Liver (tissue), 9 donors: ENCODE results near the gene CDK19. TPM values are rescaled to one million over a fixed set of nuclear protein-coding genes. Genes with fewer than 3 reads are reported as not detected.

Source experiments
- DNase-seq: peaks from one replicate; pipeline ENCODE4 v3.0.0-alpha.2; 2017; ENCODE audit warnings: low spot score
- H3K27ac ChIP-seq, 2 donors: one replicate each; pipeline ENCODE4 v1.7.0; 2013; ENCODE audit warnings: inconsistent platforms in 2 of 2, low read length in 2 of 2, control low read depth in 1 of 2, low read depth in 1 of 2, mild to moderate bottlenecking in 1 of 2
- H3K27me3 ChIP-seq, 4 donors: one replicate each; pipeline versions ENCODE4 v1.6.1 to v1.7.0; 2013; ENCODE audit warnings: low read length in 3 of 4, inconsistent platforms in 1 of 4, mild to moderate bottlenecking in 1 of 4, moderate library complexity in 1 of 4; ENCODE audit not compliant: control insufficient read depth in 4 of 4, insufficient read depth in 4 of 4
- H3K36me3 ChIP-seq, 4 donors: one replicate each; pipeline versions ENCODE4 v1.6.1 to v1.7.0; 2013; ENCODE audit warnings: low read length in 3 of 4, mild to moderate bottlenecking in 3 of 4, low read depth in 1 of 4, moderate library complexity in 1 of 4; ENCODE audit not compliant: control insufficient read depth in 4 of 4, insufficient read depth in 3 of 4
- H3K4me1 ChIP-seq, 4 donors: one replicate each; pipeline versions ENCODE4 v1.6.1 to v1.7.0; 2013; ENCODE audit warnings: low read length in 3 of 4, mild to moderate bottlenecking in 3 of 4, moderate library complexity in 1 of 4; ENCODE audit not compliant: control insufficient read depth in 4 of 4, insufficient read depth in 4 of 4
- H3K4me3 ChIP-seq, 3 donors: one replicate each; pipeline versions ENCODE4 v1.6.1 to v1.7.0; 2013; ENCODE audit warnings: low read length in 3 of 3, control low read depth in 1 of 3, low read depth in 1 of 3, mild to moderate bottlenecking in 1 of 3
- H3K9ac ChIP-seq, 2 donors: one replicate each; pipeline ENCODE4 v1.7.0; 2013; ENCODE audit warnings: low read length in 2 of 2, mild to moderate bottlenecking in 2 of 2, moderate library complexity in 2 of 2, control low read depth in 1 of 2, low read depth in 1 of 2
- H3K9me3 ChIP-seq, 4 donors: one replicate each; pipeline versions ENCODE4 v1.6.1 to v1.7.0; 2013; ENCODE audit warnings: low read length in 3 of 4; ENCODE audit not compliant: control insufficient read depth in 4 of 4
- EGR1 ChIP-seq, 2 donors: IDR thresholded peaks; 2 replicates each; pipeline ENCODE4 v1.6.1; 2016 to 2018; ENCODE audit warnings: antibody characterized with exemption in 2 of 2, low read depth in 2 of 2
- FOXA2 ChIP-seq: IDR thresholded peaks from 2 replicates; pipeline ENCODE4 v1.6.1; 2016; ENCODE audit warnings: antibody characterized with exemption
- GABPA ChIP-seq, 2 donors: IDR thresholded peaks in 1 of 2; conservative IDR thresholded peaks in 1 of 2; 2 replicates each; pipeline ENCODE4 v1.6.1; 2016; ENCODE audit warnings: antibody characterized with exemption in 2 of 2, mild to moderate bottlenecking in 1 of 2, moderate library complexity in 1 of 2
- HNF4A ChIP-seq, 2 donors: conservative IDR thresholded peaks; 2 replicates each; pipeline ENCODE4 v1.6.1; 2016; ENCODE audit warnings: antibody characterized with exemption in 2 of 2, mild to moderate bottlenecking in 2 of 2
- HNF4G ChIP-seq: IDR thresholded peaks from 2 replicates; pipeline ENCODE4 v1.6.1; 2016; ENCODE audit warnings: antibody characterized with exemption
- JUND ChIP-seq, 2 donors: IDR thresholded peaks; 2 replicates each; pipeline ENCODE4 v1.6.1; 2016; ENCODE audit warnings: antibody characterized with exemption in 2 of 2
- NR2F2 ChIP-seq: IDR thresholded peaks from 2 replicates; pipeline ENCODE4 v1.6.1; 2016; ENCODE audit warnings: antibody characterized with exemption
- RAD21 ChIP-seq, 2 donors: IDR thresholded peaks; 2 replicates each; pipeline ENCODE4 v1.6.1; 2016; ENCODE audit warnings: antibody characterized with exemption in 2 of 2, mild to moderate bottlenecking in 2 of 2
- REST ChIP-seq: IDR thresholded peaks from 2 replicates; pipeline ENCODE4 v1.6.1; 2016; ENCODE audit warnings: antibody characterized with exemption, mild to moderate bottlenecking
- RXRA ChIP-seq, 2 donors: IDR thresholded peaks; 2 replicates each; pipeline ENCODE4 v1.6.1; 2017 to 2018; ENCODE audit warnings: antibody characterized with exemption in 2 of 2, mild to moderate bottlenecking in 1 of 2
- SP1 ChIP-seq: IDR thresholded peaks from 2 replicates; pipeline ENCODE4 v1.6.1; 2018; ENCODE audit warnings: antibody characterized with exemption, mild to moderate bottlenecking
- YY1 ChIP-seq: IDR thresholded peaks from 2 replicates; pipeline ENCODE4 v1.6.1; 2016; ENCODE audit warnings: antibody characterized with exemption, mild to moderate bottlenecking
- WGBS: extraction: QIAGEN DNeasy Blood & Tissue Kit; methylation state at CpG from one replicate; pipeline ENCODE4 v1.1.7; 2013; 5-methylcytosine and 5-hydroxymethylcytosine counted together
- polyA plus RNA-seq, 2 donors: library from polyadenylated mRNA; stranded (reverse) in 1 of 2; unstranded in 1 of 2; fragments of 200-250 nt in 1 of 2; fragments of >200 nt in 1 of 2; fragmentation: Nextera tagmentation in 1 of 2; extraction: Ambion mirVana in 1 of 2; gene quantifications; one replicate each; pipeline versions ENCODE4 v1.2.1 to v1.2.3, GENCODE V29; 2013 to 2015
- total RNA-seq, 2 donors: library from RNA; depleted of rRNA; stranded (reverse); fragments of >200 nt; gene quantifications; one replicate each; pipeline ENCODE4 v1.2.3, GENCODE V29; 2014
- TF ChIP-seq, protein P1 (sequence below): IDR thresholded peaks from 2 replicates; pipeline ENCODE4 v1.6.1; 2016; ENCODE audit warnings: antibody characterized with exemption
- TF ChIP-seq, protein P2 (sequence below): IDR thresholded peaks from 2 replicates; pipeline ENCODE4 v1.6.1; 2016; ENCODE audit warnings: antibody characterized with exemption
- TF ChIP-seq, protein P3 (sequence below): fragments of 150-350 bp; IDR thresholded peaks from 2 replicates; pipeline ENCODE4 v1.5.1; 2017; ENCODE audit warnings: improper control_type of control experiment, low read depth, low read length; ENCODE audit not compliant: missing input control
- donor health status: healthy.
- donor health status: healthy.
- donor health status: healthy.
- donor health status: healthy.
- donor health status: healthy.

The CDK19 gene
- total and polyA plus RNA-seq, 4 donors = 1.8 to 7.6 (median 3.9) TPM

GRCh38 chr6:110626442-110626841 is 188.8 kb downstream of the CDK19 start:
- H3K4me3 ChIP-seq = no peak overlapping the region
- H3K9ac ChIP-seq = no peak overlapping the region
- DNase-seq = no peak
- peaks cover 2 to 17% (median 8%) of the 10 kb centered on the region in 4 donors for H3K36me3 ChIP-seq
- no peaks in the 10 kb centered on the region for H3K27me3 ChIP-seq
- no peaks in the 10 kb centered on the region for H3K4me1 ChIP-seq
- TF ChIP-seq GABPA (IDR thresholded peaks at IDR 0.05 in 1 of 2, conservative IDR thresholded peaks at IDR 0.05 in 1 of 2) = no peak
- no peak for TF ChIP-seq FOXA2
- TF ChIP-seq HNF4A (conservative IDR thresholded peaks at IDR 0.05) = no peak
- no peak for TF ChIP-seq RAD21 (IDR thresholded peaks at IDR 0.05)
- TF ChIP-seq, protein P1, sequence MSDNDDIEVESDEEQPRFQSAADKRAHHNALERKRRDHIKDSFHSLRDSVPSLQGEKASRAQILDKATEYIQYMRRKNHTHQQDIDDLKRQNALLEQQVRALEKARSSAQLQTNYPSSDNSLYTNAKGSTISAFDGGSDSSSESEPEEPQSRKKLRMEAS = no peak
- TF ChIP-seq JUND (IDR thresholded peaks at IDR 0.05) = no peak
- TF ChIP-seq EGR1 (IDR thresholded peaks at IDR 0.05; ENCODE audit: low read depth in 2 of 2) = no peak
- TF ChIP-seq YY1 = no peak
- TF ChIP-seq RXRA (IDR thresholded peaks at IDR 0.05) = no peak
- no peak for TF ChIP-seq REST
- TF ChIP-seq, protein P2, sequence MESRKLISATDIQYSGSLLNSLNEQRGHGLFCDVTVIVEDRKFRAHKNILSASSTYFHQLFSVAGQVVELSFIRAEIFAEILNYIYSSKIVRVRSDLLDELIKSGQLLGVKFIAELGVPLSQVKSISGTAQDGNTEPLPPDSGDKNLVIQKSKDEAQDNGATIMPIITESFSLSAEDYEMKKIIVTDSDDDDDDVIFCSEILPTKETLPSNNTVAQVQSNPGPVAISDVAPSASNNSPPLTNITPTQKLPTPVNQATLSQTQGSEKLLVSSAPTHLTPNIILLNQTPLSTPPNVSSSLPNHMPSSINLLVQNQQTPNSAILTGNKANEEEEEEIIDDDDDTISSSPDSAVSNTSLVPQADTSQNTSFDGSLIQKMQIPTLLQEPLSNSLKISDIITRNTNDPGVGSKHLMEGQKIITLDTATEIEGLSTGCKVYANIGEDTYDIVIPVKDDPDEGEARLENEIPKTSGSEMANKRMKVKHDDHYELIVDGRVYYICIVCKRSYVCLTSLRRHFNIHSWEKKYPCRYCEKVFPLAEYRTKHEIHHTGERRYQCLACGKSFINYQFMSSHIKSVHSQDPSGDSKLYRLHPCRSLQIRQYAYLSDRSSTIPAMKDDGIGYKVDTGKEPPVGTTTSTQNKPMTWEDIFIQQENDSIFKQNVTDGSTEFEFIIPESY = no peak
- TF ChIP-seq, protein P3, sequence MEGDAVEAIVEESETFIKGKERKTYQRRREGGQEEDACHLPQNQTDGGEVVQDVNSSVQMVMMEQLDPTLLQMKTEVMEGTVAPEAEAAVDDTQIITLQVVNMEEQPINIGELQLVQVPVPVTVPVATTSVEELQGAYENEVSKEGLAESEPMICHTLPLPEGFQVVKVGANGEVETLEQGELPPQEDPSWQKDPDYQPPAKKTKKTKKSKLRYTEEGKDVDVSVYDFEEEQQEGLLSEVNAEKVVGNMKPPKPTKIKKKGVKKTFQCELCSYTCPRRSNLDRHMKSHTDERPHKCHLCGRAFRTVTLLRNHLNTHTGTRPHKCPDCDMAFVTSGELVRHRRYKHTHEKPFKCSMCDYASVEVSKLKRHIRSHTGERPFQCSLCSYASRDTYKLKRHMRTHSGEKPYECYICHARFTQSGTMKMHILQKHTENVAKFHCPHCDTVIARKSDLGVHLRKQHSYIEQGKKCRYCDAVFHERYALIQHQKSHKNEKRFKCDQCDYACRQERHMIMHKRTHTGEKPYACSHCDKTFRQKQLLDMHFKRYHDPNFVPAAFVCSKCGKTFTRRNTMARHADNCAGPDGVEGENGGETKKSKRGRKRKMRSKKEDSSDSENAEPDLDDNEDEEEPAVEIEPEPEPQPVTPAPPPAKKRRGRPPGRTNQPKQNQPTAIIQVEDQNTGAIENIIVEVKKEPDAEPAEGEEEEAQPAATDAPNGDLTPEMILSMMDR = no peak
- no peak for TF ChIP-seq NR2F2
- no peaks in the 10 kb centered on the region for H3K9me3 ChIP-seq
- whole genome bisulfite sequencing = 95% methylated on average over 1 of the region's 1 CpG
- no peak overlapping the region for H3K27ac ChIP-seq

DNA sequence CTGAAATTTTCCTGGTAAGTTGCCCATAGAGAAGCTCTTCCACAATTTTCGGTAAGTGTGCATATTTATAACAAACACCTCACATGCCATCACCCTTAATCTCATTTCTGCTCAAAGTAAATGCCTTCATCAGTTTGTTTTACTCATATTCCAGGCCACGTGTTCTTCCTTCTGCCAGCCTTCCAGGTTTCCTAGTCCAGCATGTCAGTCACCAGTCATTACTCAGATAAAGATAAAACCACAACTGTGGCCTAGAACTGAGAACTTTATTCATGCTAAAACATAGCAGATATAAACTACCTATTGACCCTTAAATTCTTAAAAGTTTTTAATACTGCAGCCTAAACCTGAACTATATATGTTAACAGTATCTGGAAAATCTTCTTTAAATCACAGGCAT is 189.4 kb downstream of the CDK19 start:
- no peaks in the 10 kb centered on the region for H3K4me1 ChIP-seq
- H3K36me3 ChIP-seq = peaks cover 2 to 15% (median 10%) of the 10 kb centered on the region in 4 donors
- H3K9ac ChIP-seq = no peak overlapping the region
- H3K4me3 ChIP-seq = no peak overlapping the region
- WGBS = 97% methylated on average over 2 of the region's 2 CpGs
- TF ChIP-seq FOXA2 = no peak
- TF ChIP-seq REST = no peak
- TF ChIP-seq RXRA (IDR thresholded peaks at IDR 0.05) = no peak
- TF ChIP-seq SP1 = no peak
- TF ChIP-seq HNF4G = no peak
- no peaks in the 10 kb centered on the region for H3K27me3 ChIP-seq
- no peaks in the 10 kb centered on the region for H3K9me3 ChIP-seq
- DNase-seq = no peak
- no peak overlapping the region for H3K27ac ChIP-seq
